GM19193 (cell line): ENCODE data around the gene ARHGAP24.

Experiments
- POLR2A ChIP-seq: IDR thresholded peaks from 4 replicates; pipeline ENCODE4 v1.6.1; 2011; ENCODE audit not compliant: insufficient read depth, insufficient read length; ENCODE audit errors: extremely low read depth

Gene ARHGAP24

DNA sequence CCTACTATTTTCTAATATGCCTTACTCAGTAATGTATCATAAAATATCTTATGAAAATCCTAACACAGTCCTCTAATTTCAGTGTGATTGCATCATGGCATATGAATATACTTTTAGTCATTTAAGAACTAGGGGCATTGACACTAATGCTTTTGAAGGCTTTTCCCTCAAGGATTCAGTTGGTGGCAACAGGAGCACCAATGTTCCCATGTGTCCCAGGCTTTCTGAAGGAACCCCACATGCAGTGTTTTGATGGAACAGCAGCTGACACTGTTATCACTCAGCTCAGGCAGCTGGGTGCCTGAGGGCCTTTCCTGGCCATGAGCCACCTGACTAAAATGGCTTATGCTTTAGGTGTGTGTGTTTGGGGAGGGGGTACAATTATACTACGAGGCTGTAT is 348.3 kb downstream of the ARHGAP24 start:
- no peak for TF ChIP-seq POLR2A

DNA sequence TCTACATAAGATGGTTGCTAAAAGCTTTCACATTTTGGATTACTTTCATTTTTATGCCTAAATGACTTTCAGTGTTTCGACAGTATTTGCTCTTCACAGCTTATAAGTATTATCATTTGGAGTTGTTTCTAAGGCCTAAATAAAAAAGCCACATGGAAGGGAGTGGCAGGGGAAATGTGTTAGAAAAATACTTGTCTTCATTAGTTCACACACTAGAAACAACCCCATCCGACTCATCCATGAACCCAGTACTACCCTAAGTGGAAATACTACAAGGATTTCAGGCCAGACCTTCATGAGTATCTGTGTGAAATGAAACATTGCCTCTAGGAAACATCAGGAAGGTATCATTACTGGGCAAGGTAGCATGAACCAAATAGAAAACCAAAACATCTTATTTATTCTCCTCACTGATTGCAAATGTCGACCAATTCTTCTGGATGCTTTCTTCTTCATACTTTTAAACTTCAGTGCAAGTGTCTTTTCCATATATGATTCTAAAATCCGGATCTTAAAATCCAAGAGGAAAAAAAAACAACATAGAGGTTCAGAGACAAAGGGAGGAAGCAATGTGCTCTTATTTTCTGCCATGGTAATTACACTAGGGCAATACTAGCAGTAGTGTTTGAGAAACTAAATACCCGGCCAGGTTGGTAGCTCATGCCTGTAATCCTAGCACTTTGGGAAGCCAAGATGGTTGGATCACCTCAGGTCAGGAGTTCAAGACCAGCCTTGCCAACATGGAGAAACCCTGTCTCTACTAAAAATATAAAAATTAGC is 349.4 kb downstream of the ARHGAP24 start:
- no peak for TF ChIP-seq POLR2A

- TF ChIP-seq POLR2A = no peak
These were observed 351.2 kb downstream of the ARHGAP24 start for GRCh38 chr4:85826060-85826678.

DNA sequence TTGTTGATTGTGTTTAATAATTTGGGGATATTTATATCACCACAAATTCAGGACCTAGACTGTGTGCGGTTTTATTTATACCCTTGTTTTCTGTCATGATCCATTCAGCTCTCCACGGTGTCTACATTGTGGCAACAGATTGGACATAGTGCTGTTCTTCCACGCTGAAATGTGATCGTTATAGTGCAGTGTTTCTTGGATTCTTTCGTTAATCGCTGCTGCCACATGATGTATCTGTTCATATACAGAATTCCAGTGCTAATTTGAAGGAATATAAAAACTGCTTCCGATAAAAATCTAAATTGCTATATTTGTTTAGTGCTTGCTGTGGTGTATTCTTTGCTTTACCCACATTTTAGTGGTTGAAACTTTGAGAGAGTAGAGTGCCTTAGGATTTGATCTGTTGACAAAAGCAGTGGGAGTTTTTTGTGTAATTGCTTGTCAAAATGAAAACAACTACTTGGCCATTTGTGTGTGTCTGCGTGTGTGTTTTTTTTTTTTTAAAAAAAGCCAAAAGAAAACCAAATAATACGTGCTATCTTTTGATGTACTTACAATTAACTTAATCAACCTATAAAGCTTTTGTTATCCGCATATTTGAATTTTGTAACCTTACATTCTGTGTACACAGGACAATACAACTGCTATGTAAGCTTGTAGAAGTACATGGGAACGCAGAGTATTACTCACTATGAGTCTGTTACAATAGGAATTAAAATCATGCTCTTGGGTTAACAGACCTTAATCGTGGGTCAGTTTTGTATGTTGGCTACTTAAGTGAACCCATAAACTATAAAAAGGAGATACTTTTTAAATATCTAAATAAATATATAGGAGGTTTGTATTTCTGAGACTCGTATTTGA is 353.3 kb downstream of the ARHGAP24 start:
- TF ChIP-seq POLR2A = no peak

DNA sequence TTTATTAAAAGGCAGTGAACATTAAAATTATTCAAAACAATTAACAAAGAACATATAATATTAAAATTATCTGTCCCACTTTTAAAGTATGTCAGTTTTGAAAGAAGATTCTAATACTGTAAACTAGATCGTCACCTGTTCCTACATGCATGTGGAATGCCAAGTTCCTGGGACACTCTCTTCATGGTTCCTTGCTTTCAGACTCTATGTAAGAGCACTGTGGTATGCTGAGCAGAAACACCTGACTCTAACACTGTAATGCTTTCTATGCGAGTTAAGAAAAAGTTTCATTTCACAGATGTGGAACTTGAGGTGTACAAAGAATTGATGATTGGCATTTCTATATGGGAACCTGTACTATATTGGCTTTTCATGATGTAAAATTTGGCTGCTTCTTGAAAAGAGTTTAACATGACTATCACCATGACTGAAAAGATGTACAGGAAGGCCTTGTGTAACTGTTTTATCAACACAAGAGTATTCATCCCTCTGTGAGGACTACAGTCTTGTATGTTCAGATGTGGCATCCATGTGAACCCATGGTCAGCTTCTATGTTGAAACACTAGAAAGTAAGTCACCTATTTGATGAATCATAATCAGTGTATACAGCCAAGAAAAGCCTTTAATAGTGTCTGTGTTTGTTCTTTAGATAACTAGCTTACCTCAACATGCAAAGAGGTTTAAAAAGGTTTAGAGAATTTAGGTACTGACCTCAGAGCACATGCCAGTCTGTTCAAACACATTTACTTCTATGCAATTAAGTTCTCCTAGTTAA is 354.5 kb downstream of the ARHGAP24 start:
- no peak for TF ChIP-seq POLR2A

DNA sequence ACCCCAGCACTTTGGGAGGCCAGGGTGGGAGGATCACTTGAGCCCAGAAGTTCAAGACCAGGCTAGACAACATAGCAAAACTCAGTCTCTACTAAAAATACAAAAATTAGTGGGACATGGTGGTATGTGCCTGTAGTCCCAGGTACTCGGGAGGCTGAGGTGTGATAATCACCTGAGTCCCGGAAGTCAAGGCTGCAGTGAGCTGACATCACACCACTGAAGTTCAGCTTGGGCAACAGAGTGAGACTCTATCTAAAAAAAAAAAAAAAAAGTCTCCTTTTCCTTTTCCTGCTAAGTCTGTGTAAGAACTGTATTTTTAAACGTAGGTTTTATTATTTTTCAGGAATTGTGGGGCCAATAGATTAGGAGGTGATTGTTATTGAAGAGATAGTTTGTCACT is 356.7 kb downstream of the ARHGAP24 start:
- no peak for TF ChIP-seq POLR2A

- TF ChIP-seq POLR2A = no peak
These were observed 358.4 kb downstream of the ARHGAP24 start for GRCh38 chr4:85833302-85833701.

GRCh38 chr4:85834934-85835333 is 360.0 kb downstream of the ARHGAP24 start:
- no peak for TF ChIP-seq POLR2A

DNA sequence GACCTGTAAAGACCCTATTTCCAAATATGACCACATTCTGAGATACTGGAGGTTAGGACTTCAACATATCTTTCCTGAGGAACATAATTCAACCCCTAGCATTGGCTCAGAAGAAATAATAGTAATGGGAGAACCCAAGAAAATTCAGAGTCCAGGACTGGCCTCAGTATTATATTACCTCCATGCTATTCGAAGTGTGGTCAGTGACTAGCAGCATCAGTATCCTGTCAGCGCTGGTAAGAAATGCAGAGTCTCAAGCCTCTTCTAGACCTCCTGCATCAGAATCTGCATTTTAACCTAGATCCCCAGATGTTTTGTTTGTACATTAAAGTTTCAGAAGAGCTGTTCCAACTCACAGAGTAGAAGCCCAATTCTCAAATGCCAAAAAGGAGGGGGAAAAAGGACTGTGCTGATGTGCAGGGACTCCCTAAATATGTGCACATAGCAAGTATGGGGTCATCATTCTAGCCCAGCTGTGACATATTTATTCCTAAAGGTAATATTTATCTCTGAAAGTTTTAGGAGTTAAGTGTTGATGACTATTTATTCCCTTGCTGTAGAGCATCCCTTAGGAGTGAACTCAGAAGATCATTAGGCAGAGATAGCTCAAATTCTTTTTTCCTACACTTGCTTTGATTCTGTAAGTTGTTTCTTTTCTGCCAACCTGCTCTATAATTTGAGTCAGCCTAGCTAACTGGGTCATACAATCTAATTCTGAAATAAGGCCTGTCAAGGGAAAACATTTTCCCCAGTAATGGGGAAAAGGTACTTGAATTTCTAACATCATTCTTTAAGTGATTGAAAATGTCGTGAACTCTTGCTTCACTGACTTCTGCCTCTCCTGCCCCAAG is 361.9 kb downstream of the ARHGAP24 start:
- no peak for TF ChIP-seq POLR2A

- TF ChIP-seq POLR2A = no peak
These were observed 362.4 kb downstream of the ARHGAP24 start for GRCh38 chr4:85837439-85837733.

- TF ChIP-seq POLR2A = no peak
These were observed 367.6 kb downstream of the ARHGAP24 start for GRCh38 chr4:85842540-85842939.

DNA sequence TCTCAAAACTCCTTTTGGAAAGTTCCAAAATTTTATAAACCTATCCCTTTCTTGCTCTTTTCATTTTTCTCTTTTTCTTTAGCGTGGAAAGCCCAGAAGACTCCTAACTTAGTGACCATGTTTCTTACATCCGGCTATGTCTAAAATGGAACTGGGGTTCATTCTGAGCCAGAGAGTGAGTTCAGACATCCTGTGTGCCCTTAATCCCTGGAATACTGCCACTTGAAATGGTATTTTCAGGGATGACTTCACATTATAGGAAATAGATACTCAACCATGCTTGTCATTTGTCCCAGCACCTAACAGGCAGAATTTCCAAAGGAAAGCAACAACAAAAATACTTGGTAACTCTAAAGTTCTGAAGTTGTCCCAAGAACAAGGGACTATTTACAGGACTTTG is 379.6 kb downstream of the ARHGAP24 start:
- TF ChIP-seq POLR2A = no peak

DNA sequence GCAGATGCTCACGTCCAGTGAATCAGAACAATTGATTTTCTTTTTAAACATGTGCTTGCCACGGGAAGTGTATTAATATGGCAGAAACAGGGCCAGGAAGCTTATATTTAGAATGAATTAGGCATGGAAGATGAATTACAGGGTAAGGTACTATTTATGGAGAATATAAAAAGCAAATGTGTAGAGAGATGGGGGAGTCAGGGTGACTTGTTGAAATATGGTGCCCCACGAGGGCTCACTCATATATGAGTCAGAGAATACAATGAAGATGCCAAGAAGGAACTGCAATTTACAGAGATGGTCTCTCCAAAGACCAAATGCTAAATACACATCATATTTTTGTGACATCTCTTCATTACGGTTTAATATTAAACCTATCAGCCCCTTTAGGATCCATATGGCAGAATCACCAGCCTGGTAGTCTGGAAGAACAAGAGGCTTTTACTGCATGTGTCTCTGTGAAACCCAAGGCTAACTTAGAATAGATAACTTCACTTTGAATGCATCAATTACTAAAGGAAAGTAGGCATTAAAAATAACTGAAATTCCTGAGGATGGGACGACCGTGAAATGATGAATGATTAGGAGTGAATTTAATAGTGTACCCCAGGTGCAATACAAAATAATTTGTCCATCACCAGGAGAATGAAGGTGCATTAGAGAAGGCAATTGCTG is 385.3 kb downstream of the ARHGAP24 start:
- TF ChIP-seq POLR2A = no peak
